GM12878 (cell line): Measurements from ENCODE around the gene TP63.

Experiments
- ASH2L ChIP-seq: fragments of 300-600, 200-600 bp; sonication (generic); IDR thresholded peaks from 2 replicates; pipeline ENCODE4 v1.6.1; 2017; ENCODE audit warnings: low read depth, mild to moderate bottlenecking, borderline replicate concordance
- CBFB ChIP-seq: IDR thresholded peaks from 2 replicates; pipeline ENCODE4 v1.6.1; 2016; ENCODE audit warnings: antibody characterized with exemption, low read depth
- EZH2 ChIP-seq: IDR thresholded peaks from 2 replicates; pipeline ENCODE4 v1.6.1; 2012; ENCODE audit warnings: low read depth, mild to moderate bottlenecking, control low read depth, inconsistent platforms, low read length, borderline replicate concordance; ENCODE audit not compliant: control insufficient read depth
- NRF1 ChIP-seq: conservative IDR thresholded peaks from 2 replicates; pipeline ENCODE4 v1.6.1; 2011; ENCODE audit warnings: mild to moderate bottlenecking, low read depth, low read length, improper control_type of control experiment
- POLR2A ChIP-seq: IDR thresholded peaks from 2 replicates; pipeline ENCODE4 v1.6.1; 2011; ENCODE audit warnings: low read depth, mild to moderate bottlenecking, low read length
- POLR2AphosphoS5 ChIP-seq: IDR thresholded peaks from 2 replicates; pipeline ENCODE4 v1.6.1; 2011; ENCODE audit warnings: mild to moderate bottlenecking, low read length, inconsistent platforms
- SP1 ChIP-seq: IDR thresholded peaks from one replicate; pipeline ENCODE4 v1.6.1; 2011; ENCODE audit warnings: low read depth, low read length
- TF ChIP-seq, protein P1 (sequence below): IDR thresholded peaks from 2 replicates; pipeline ENCODE4 v1.6.1; 2012; ENCODE audit warnings: low read depth, low read length, improper control_type of control experiment

DNA sequence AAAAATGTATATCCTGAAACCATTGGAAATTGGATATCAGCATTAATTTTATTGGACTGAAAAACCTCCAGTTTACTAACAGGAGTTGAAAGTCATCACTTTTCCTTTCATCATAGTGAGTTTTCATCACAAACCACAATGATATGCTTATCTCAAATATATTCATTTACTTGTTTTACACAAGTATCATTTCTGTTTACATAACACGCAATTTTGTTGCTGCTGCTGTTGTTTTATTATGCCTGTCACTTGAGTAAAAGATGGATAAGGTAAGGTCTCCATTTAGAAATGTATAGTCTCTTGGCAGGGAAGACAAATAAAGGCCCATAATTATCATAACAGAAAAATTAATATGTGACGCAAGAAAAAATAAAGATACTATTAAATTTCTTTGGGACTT lies 199.2 kb downstream of the TP63 start:
- no peak for TF ChIP-seq CBFB
- no peak for TF ChIP-seq EZH2
- TF ChIP-seq POLR2A: no peak
- no peak for TF ChIP-seq POLR2AphosphoS5
- no peak for TF ChIP-seq NRF1
- TF ChIP-seq, protein P1, sequence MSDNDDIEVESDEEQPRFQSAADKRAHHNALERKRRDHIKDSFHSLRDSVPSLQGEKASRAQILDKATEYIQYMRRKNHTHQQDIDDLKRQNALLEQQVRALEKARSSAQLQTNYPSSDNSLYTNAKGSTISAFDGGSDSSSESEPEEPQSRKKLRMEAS: no peak
- TF ChIP-seq SP1: no peak
- no peak for TF ChIP-seq ASH2L
